ENCODE measurements around the gene ERFL. TPM values are rescaled to one million over a fixed set of nuclear protein-coding genes. Genes with fewer than 3 reads are reported as not detected.
A peak's percentile ranks its signal among the peaks of the same experiment; 100 is the strongest.

ERFL gene
- total RNA-seq: 1 to 10 TPM; 6.6 to 9.2 TPM
- under 1 TPM in 1 of 2 donors, not detected in 1; 0.11 TPM for polyA plus RNA-seq

- peak within 1 kb of the TSS; percentile 75 to 96 (median 89) for H3K27ac Mint-ChIP-seq
- peaks cover 18 to 37% (median 23%) of the 10 kb centered on the region in 4 donors for H3K4me1 Mint-ChIP-seq
- no peaks in the 10 kb centered on the region for H3K27me3 Mint-ChIP-seq
- Histone ChIP-seq H3K9me3 (ENCODE audit: control insufficient read depth in 1 of 2, low read length in 2 of 2) (no peaks in the 10 kb centered on the region), H3K27ac (ENCODE audit: low read depth, low read length) (peak within 1 kb of the TSS; percentile 33), H3K4me1 (ENCODE audit: insufficient read depth, low read length) (peaks cover 27% of the 10 kb centered on the region), H3K36me3 (ENCODE audit: insufficient read depth, low read length) (no peaks in the 10 kb centered on the region), H3K27me3 (ENCODE audit: insufficient read depth, low read length) (no peaks in the 10 kb centered on the region), H3K4me3 (ENCODE audit: low read length in 2 of 2) (peak within 1 kb of the TSS; percentile 57 to 74)
- DNase-seq: peak in 1 of 5 donors; percentile 28
- H3K4me3 Mint-ChIP-seq: peak within 1 kb of the TSS; percentile 86 to 98 (median 94)
- no peaks in the 10 kb centered on the region for H3K9me3 Mint-ChIP-seq
- peaks cover 0 to 2% of the 10 kb centered on the region in 2 donors for H3K36me3 Mint-ChIP-seq
- ChIA-PET POLR2A (ENCODE audit: partially characterized antibody) (interaction anchor here (0.6 to 10.2 kb wide), 16 partner anchors 14 to 379 kb away, joined by 3 to 156 read pairs (median 4); partner anchors contain the start of genes ARHGEF1, RABAC1 and RPS19), CTCF (ENCODE audit: partially characterized antibody) (interaction anchor here (0.9 to 1.9 kb wide), 4 partner anchors 9 to 68 kb away, joined by 3 to 7 read pairs (median 4); partner anchors contain the start of gene RPS19)
- intact Hi-C loops (cut with micrococcal nuclease): loop anchor here (1.0 to 2.0 kb wide), 3 partner anchors 13 to 53 kb away; no protein-coding TSS in a partner anchor
Observed at GRCh38 chr19:41928221-41928683, at the start of gene ERFL. ERFL (minus strand) TSS chr19:41928449; CDS start chr19:41912919, 15,530 bp downstream.

- Histone ChIP-seq H3K9me3 (ENCODE audit: control insufficient read depth in 1 of 2, low read length in 2 of 2) (no peaks in the 10 kb centered on the region), H3K27ac (ENCODE audit: low read depth, low read length) (no peak overlapping the region), H3K4me1 (ENCODE audit: insufficient read depth, low read length) (no peaks in the 10 kb centered on the region), H3K36me3 (ENCODE audit: insufficient read depth, low read length) (no peaks in the 10 kb centered on the region), H3K27me3 (ENCODE audit: insufficient read depth, low read length) (no peaks in the 10 kb centered on the region), H3K4me3 (ENCODE audit: low read length in 2 of 2) (no peak overlapping the region)
- POLR2A ChIA-PET (ENCODE audit: partially characterized antibody): no interaction called here
- intact Hi-C loops (cut with micrococcal nuclease): no loop called here
- Mint-ChIP-seq H3K4me1 (no peaks in the 10 kb centered on the region), H3K9me3 (no peaks in the 10 kb centered on the region), H3K27me3 (no peaks in the 10 kb centered on the region), H3K4me3 (no peak overlapping the region), H3K27ac (no peak overlapping the region), H3K36me3 (peaks cover 0 to 4% of the 10 kb centered on the region in 2 donors)
- CTCF ChIA-PET (ENCODE audit: partially characterized antibody): no interaction called here
- DNase-seq: no peak
Observed at GRCh38 chr19:41977916-41978315, 49.7 kb upstream of the ERFL start.

- Mint-ChIP-seq H3K9me3 (no peaks in the 10 kb centered on the region), H3K36me3 (peaks cover 0 to 4% of the 10 kb centered on the region in 2 donors), H3K27me3 (no peaks in the 10 kb centered on the region), H3K4me3 (no peak overlapping the region), H3K4me1 (no peaks in the 10 kb centered on the region), H3K27ac (no peak overlapping the region)
- no peaks in the 10 kb centered on the region for H3K4me1 ChIP-seq (ENCODE audit: insufficient read depth, low read length)
- DNase-seq: no peak
- no peaks in the 10 kb centered on the region for H3K36me3 ChIP-seq (ENCODE audit: insufficient read depth, low read length)
- H3K9me3 ChIP-seq (ENCODE audit: control insufficient read depth in 1 of 2, low read length in 2 of 2): no peaks in the 10 kb centered on the region
- intact Hi-C loops (cut with micrococcal nuclease): no loop called here
- CTCF ChIA-PET (ENCODE audit: partially characterized antibody): no interaction called here
- H3K4me3 ChIP-seq (ENCODE audit: low read length in 2 of 2): no peak overlapping the region
- no peak overlapping the region for H3K27ac ChIP-seq (ENCODE audit: low read depth, low read length)
- no peaks in the 10 kb centered on the region for H3K27me3 ChIP-seq (ENCODE audit: insufficient read depth, low read length)
- POLR2A ChIA-PET (ENCODE audit: partially characterized antibody): no interaction called here
Observed at GRCh38 chr19:41974652-41975051, 46.4 kb upstream of the ERFL start.

GRCh38 chr19:41971363-41971762 is 43.1 kb upstream of the ERFL start:
- ChIA-PET POLR2A (ENCODE audit: partially characterized antibody) (no interaction called here), CTCF (ENCODE audit: partially characterized antibody) (no interaction called here)
- Mint-ChIP-seq H3K27ac (no peak overlapping the region), H3K27me3 (no peaks in the 10 kb centered on the region), H3K4me1 (no peaks in the 10 kb centered on the region), H3K4me3 (no peak overlapping the region), H3K9me3 (peaks cover 0 to 2% (median 0%) of the 10 kb centered on the region in 8 donors), H3K36me3 (no peaks in the 10 kb centered on the region)
- H3K36me3 ChIP-seq (ENCODE audit: insufficient read depth, low read length): no peaks in the 10 kb centered on the region
- H3K27ac ChIP-seq (ENCODE audit: low read depth, low read length): no peak overlapping the region
- no peak overlapping the region for H3K4me3 ChIP-seq (ENCODE audit: low read length in 2 of 2)
- no peaks in the 10 kb centered on the region for H3K4me1 ChIP-seq (ENCODE audit: insufficient read depth, low read length)
- no peaks in the 10 kb centered on the region for H3K27me3 ChIP-seq (ENCODE audit: insufficient read depth, low read length)
- no peaks in the 10 kb centered on the region for H3K9me3 ChIP-seq (ENCODE audit: control insufficient read depth in 1 of 2, low read length in 2 of 2)
- intact Hi-C loops (cut with micrococcal nuclease): no loop called here
- DNase-seq: no peak

GRCh38 chr19:41969772-41970458 is 41.7 kb upstream of the ERFL start:
- H3K27ac ChIP-seq (ENCODE audit: low read depth, low read length): no peak overlapping the region
- H3K27ac Mint-ChIP-seq: no peak overlapping the region
- no peaks in the 10 kb centered on the region for H3K9me3 ChIP-seq (ENCODE audit: control insufficient read depth in 1 of 2, low read length in 2 of 2)
- CTCF ChIA-PET (ENCODE audit: partially characterized antibody): no interaction called here
- no peaks in the 10 kb centered on the region for H3K36me3 ChIP-seq (ENCODE audit: insufficient read depth, low read length)
- H3K36me3 Mint-ChIP-seq: no peaks in the 10 kb centered on the region
- H3K27me3 ChIP-seq (ENCODE audit: insufficient read depth, low read length): no peaks in the 10 kb centered on the region
- DNase-seq: no peak
- intact Hi-C loops (cut with micrococcal nuclease): no loop called here
- no peak overlapping the region for H3K4me3 Mint-ChIP-seq
- H3K27me3 Mint-ChIP-seq: no peaks in the 10 kb centered on the region
- H3K9me3 Mint-ChIP-seq: peaks cover 0 to 2% (median 0%) of the 10 kb centered on the region in 8 donors
- no peaks in the 10 kb centered on the region for H3K4me1 ChIP-seq (ENCODE audit: insufficient read depth, low read length)
- POLR2A ChIA-PET (ENCODE audit: partially characterized antibody): no interaction called here
- H3K4me1 Mint-ChIP-seq: no peaks in the 10 kb centered on the region
- no peak overlapping the region for H3K4me3 ChIP-seq (ENCODE audit: low read length in 2 of 2)

GRCh38 chr19:41968751-41969595 is 40.7 kb upstream of the ERFL start:
- no peak overlapping the region for H3K27ac ChIP-seq (ENCODE audit: low read depth, low read length)
- H3K9me3 ChIP-seq (ENCODE audit: control insufficient read depth in 1 of 2, low read length in 2 of 2): no peaks in the 10 kb centered on the region
- H3K9me3 Mint-ChIP-seq: peaks cover 0 to 2% (median 0%) of the 10 kb centered on the region in 8 donors
- ChIA-PET CTCF (ENCODE audit: partially characterized antibody) (no interaction called here), POLR2A (ENCODE audit: partially characterized antibody) (no interaction called here)
- H3K4me1 ChIP-seq (ENCODE audit: insufficient read depth, low read length): no peaks in the 10 kb centered on the region
- no peaks in the 10 kb centered on the region for H3K36me3 ChIP-seq (ENCODE audit: insufficient read depth, low read length)
- H3K4me1 Mint-ChIP-seq: no peaks in the 10 kb centered on the region
- H3K27me3 Mint-ChIP-seq: no peaks in the 10 kb centered on the region
- no peak overlapping the region for H3K4me3 Mint-ChIP-seq
- DNase-seq: no peak
- no peaks in the 10 kb centered on the region for H3K27me3 ChIP-seq (ENCODE audit: insufficient read depth, low read length)
- no peak overlapping the region for H3K4me3 ChIP-seq (ENCODE audit: low read length in 2 of 2)
- no peaks in the 10 kb centered on the region for H3K36me3 Mint-ChIP-seq
- intact Hi-C loops (cut with micrococcal nuclease): no loop called here
- no peak overlapping the region for H3K27ac Mint-ChIP-seq

GRCh38 chr19:41967054-41967783 is 39.0 kb upstream of the ERFL start:
- CTCF ChIA-PET (ENCODE audit: partially characterized antibody): no interaction called here
- H3K9me3 Mint-ChIP-seq: peaks cover 0 to 2% (median 0%) of the 10 kb centered on the region in 8 donors
- H3K27me3 ChIP-seq (ENCODE audit: insufficient read depth, low read length): no peaks in the 10 kb centered on the region
- intact Hi-C loops (cut with micrococcal nuclease): no loop called here
- DNase-seq: no peak
- no peaks in the 10 kb centered on the region for H3K27me3 Mint-ChIP-seq
- peak overlapping the region in 1 of 7 donors; percentile 70 for H3K27ac Mint-ChIP-seq
- H3K4me1 Mint-ChIP-seq: no peaks in the 10 kb centered on the region
- H3K4me3 Mint-ChIP-seq: no peak overlapping the region
- H3K36me3 Mint-ChIP-seq: no peaks in the 10 kb centered on the region
- no peak overlapping the region for H3K27ac ChIP-seq (ENCODE audit: low read depth, low read length)
- H3K9me3 ChIP-seq (ENCODE audit: control insufficient read depth in 1 of 2, low read length in 2 of 2): no peaks in the 10 kb centered on the region
- H3K36me3 ChIP-seq (ENCODE audit: insufficient read depth, low read length): no peaks in the 10 kb centered on the region
- no peak overlapping the region for H3K4me3 ChIP-seq (ENCODE audit: low read length in 2 of 2)
- POLR2A ChIA-PET (ENCODE audit: partially characterized antibody): no interaction called here
- no peaks in the 10 kb centered on the region for H3K4me1 ChIP-seq (ENCODE audit: insufficient read depth, low read length)

All from CD4-positive, alpha-beta memory T cell (primary cell).